Ishikawa (cell line): ENCODE results near the gene PKDREJ.

Experiments used
- CEBPB ChIP-seq: IDR thresholded peaks from 2 replicates; pipeline ENCODE4 v1.6.1; 2012
- CREB1 ChIP-seq: IDR thresholded peaks from 2 replicates; pipeline ENCODE4 v1.6.1; 2012; ENCODE audit warnings: low read depth
- EGR1 ChIP-seq: IDR thresholded peaks from 2 replicates; pipeline ENCODE4 v1.6.1; 2012
- EP300 ChIP-seq: IDR thresholded peaks from 2 replicates; pipeline ENCODE4 v1.6.1; 2012; ENCODE audit warnings: borderline replicate concordance
- FOXM1 ChIP-seq: IDR thresholded peaks from 2 replicates; pipeline ENCODE4 v1.6.1; 2012; ENCODE audit warnings: low read depth, borderline replicate concordance
- MAX ChIP-seq: IDR thresholded peaks from 2 replicates; pipeline ENCODE4 v1.6.1; 2012
- NFIC ChIP-seq: IDR thresholded peaks from 2 replicates; pipeline ENCODE4 v1.6.1; 2012
- RAD21 ChIP-seq: IDR thresholded peaks from 2 replicates; pipeline ENCODE4 v1.6.1; 2012; ENCODE audit warnings: low read depth
- TAF1 ChIP-seq: IDR thresholded peaks from 2 replicates; pipeline ENCODE4 v1.6.1; 2012; ENCODE audit warnings: low read depth, mild to moderate bottlenecking
- TCF12 ChIP-seq: IDR thresholded peaks from 2 replicates; pipeline ENCODE4 v1.6.1; 2012; ENCODE audit warnings: low read depth
- TEAD4 ChIP-seq: IDR thresholded peaks from 2 replicates; pipeline ENCODE4 v1.6.1; 2012
- YY1 ChIP-seq: IDR thresholded peaks from 2 replicates; pipeline ENCODE4 v1.6.1; 2012; ENCODE audit warnings: low read depth
- ZBTB7A ChIP-seq: IDR thresholded peaks from 2 replicates; pipeline ENCODE4 v1.6.1; 2012; ENCODE audit warnings: low read depth
- TF ChIP-seq, protein P1 (sequence below): IDR thresholded peaks from 2 replicates; pipeline ENCODE4 v1.6.1; 2012
- TF ChIP-seq, protein P2 (sequence below): IDR thresholded peaks from 2 replicates; pipeline ENCODE4 v1.6.1; 2012; ENCODE audit warnings: low read depth, mild to moderate bottlenecking

Gene PKDREJ

DNA sequence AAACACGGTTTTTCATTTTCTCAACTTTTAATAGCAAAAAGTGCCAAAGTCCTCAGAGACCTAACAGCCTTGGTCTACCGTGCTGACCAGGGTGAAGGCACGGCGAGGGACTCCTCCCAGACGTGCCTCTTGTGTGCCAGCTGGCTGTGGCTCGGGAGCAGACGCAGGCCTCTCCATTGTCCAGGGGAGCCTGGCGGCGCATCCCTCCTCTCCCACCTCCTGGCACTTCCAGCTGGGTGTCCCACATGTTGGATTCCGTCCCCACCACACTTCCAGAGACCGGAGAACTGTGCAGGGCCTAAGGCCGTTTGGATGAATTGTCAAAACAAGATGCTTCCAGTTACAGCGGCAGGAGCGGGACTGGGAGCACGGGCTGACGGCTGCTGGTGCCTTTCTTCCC, 24.6 kb downstream of the PKDREJ start:
- no peak for TF ChIP-seq RAD21
- no peak for TF ChIP-seq EGR1
- TF ChIP-seq EP300: no peak
- no peak for TF ChIP-seq FOXM1
- TF ChIP-seq TCF12: no peak
- no peak for TF ChIP-seq NFIC
- TF ChIP-seq CREB1: no peak
- no peak for TF ChIP-seq CEBPB
- no peak for TF ChIP-seq MAX
- TF ChIP-seq, protein P1, sequence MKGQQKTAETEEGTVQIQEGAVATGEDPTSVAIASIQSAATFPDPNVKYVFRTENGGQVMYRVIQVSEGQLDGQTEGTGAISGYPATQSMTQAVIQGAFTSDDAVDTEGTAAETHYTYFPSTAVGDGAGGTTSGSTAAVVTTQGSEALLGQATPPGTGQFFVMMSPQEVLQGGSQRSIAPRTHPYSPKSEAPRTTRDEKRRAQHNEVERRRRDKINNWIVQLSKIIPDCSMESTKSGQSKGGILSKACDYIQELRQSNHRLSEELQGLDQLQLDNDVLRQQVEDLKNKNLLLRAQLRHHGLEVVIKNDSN: no peak
- no peak for TF ChIP-seq TEAD4
- no peak for TF ChIP-seq YY1
- no peak for TF ChIP-seq ZBTB7A
- TF ChIP-seq, protein P2, sequence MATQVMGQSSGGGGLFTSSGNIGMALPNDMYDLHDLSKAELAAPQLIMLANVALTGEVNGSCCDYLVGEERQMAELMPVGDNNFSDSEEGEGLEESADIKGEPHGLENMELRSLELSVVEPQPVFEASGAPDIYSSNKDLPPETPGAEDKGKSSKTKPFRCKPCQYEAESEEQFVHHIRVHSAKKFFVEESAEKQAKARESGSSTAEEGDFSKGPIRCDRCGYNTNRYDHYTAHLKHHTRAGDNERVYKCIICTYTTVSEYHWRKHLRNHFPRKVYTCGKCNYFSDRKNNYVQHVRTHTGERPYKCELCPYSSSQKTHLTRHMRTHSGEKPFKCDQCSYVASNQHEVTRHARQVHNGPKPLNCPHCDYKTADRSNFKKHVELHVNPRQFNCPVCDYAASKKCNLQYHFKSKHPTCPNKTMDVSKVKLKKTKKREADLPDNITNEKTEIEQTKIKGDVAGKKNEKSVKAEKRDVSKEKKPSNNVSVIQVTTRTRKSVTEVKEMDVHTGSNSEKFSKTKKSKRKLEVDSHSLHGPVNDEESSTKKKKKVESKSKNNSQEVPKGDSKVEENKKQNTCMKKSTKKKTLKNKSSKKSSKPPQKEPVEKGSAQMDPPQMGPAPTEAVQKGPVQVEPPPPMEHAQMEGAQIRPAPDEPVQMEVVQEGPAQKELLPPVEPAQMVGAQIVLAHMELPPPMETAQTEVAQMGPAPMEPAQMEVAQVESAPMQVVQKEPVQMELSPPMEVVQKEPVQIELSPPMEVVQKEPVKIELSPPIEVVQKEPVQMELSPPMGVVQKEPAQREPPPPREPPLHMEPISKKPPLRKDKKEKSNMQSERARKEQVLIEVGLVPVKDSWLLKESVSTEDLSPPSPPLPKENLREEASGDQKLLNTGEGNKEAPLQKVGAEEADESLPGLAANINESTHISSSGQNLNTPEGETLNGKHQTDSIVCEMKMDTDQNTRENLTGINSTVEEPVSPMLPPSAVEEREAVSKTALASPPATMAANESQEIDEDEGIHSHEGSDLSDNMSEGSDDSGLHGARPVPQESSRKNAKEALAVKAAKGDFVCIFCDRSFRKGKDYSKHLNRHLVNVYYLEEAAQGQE: no peak

- no peak for TF ChIP-seq FOXM1
Observed at GRCh38 chr22:46237453-46238124, 25.6 kb downstream of the PKDREJ start.

- TF ChIP-seq CREB1 (no peak), TEAD4 (no peak), ZBTB7A (no peak), CEBPB (no peak), NFIC (no peak), MAX (no peak), RAD21 (no peak), YY1 (no peak), TAF1 (no peak)
- TF ChIP-seq, protein P1: no peak
- TF ChIP-seq, protein P2: no peak
Observed at GRCh38 chr22:46234969-46235368, 28.2 kb downstream of the PKDREJ start.

GRCh38 chr22:46233231-46233630, 29.9 kb downstream of the PKDREJ start:
- TF ChIP-seq TCF12 (no peak), ZBTB7A (no peak), YY1 (no peak), CREB1 (no peak), TAF1 (no peak), EGR1 (no peak), NFIC (no peak), TEAD4 (no peak), CEBPB (no peak), FOXM1 (no peak), EP300 (no peak), MAX (no peak), RAD21 (no peak)
- TF ChIP-seq, protein P2: no peak
- TF ChIP-seq, protein P1: no peak
